WTC11 (cell line): ENCODE measurements around the gene CCDC12. TPM values are rescaled to one million over a fixed set of nuclear protein-coding genes. Genes with fewer than 3 reads are reported as not detected.

Experiments used
- ATAC-seq: fragments of 200-7000 bp; cut with Tn5 transposase; 2 replicates; pipeline ENCODE4 v1.10.0; 2021; ENCODE audit warnings: mild to moderate bottlenecking, moderate library complexity
- CTCF ChIA-PET: fragments of 300-600 bp; sonication (Branson Sonifier 250); formaldehyde crosslinking; loops from one replicate; lab custom pipeline; 2021; ENCODE audit warnings: antibody characterized with exemption; lab: Charles Lee
- POLR2A ChIA-PET: fragments of 350-600 bp; sonication (Branson Sonifier 250); formaldehyde crosslinking; loops from one replicate; lab custom pipeline; 2021; ENCODE audit warnings: antibody characterized with exemption; lab: Charles Lee
- DNase-seq: peaks from one replicate; pipeline ENCODE4 v3.0.0; 2021; ENCODE audit warnings: low spot score
- H3K27ac Mint-ChIP-seq: 2 replicates; pipeline ENCODE4 v1.8.0; 2021; ENCODE audit warnings: mixed read lengths
- H3K27me3 Mint-ChIP-seq: 2 replicates; pipeline ENCODE4 v1.8.0; 2021; ENCODE audit warnings: low read depth, mild to moderate bottlenecking, moderate library complexity, mixed read lengths
- H3K36me3 Mint-ChIP-seq: 2 replicates; pipeline ENCODE4 v1.8.0; 2021; ENCODE audit warnings: mixed read lengths
- H3K4me1 Mint-ChIP-seq: 2 replicates; pipeline ENCODE4 v1.8.0; 2022; ENCODE audit warnings: mixed read lengths
- H3K4me3 Mint-ChIP-seq: 2 replicates; pipeline ENCODE4 v1.8.0; 2021; ENCODE audit warnings: mild to moderate bottlenecking, moderate library complexity, mixed read lengths
- H3K9me3 Mint-ChIP-seq: 2 replicates; pipeline ENCODE4 v1.8.0; 2021; ENCODE audit warnings: mixed read lengths
- CREB1 ChIP-seq: sonication (generic); formaldehyde crosslinking; IDR thresholded peaks from 2 replicates; pipeline ENCODE4 v1.8.0; 2023; ENCODE audit warnings: mild to moderate bottlenecking, missing genetic modification reagents
- ETV6 ChIP-seq: sonication (generic); formaldehyde crosslinking; IDR thresholded peaks from 2 replicates; pipeline ENCODE4 v1.8.1; 2022; ENCODE audit warnings: mild to moderate bottlenecking, missing genetic modification reagents
- FOXJ3 ChIP-seq: sonication (generic); formaldehyde crosslinking; IDR thresholded peaks from 2 replicates; pipeline ENCODE4 v1.9.0; 2021; ENCODE audit warnings: missing genetic modification reagents, mild to moderate bottlenecking, borderline replicate concordance
- IRF2 ChIP-seq: sonication (generic); formaldehyde crosslinking; IDR thresholded peaks from 2 replicates; pipeline ENCODE4 v1.8.0; 2022; ENCODE audit warnings: low read depth, missing genetic modification reagents, borderline replicate concordance
- MYBL2 ChIP-seq: sonication (generic); formaldehyde crosslinking; IDR thresholded peaks from 2 replicates; pipeline ENCODE4 v1.8.1; 2023; ENCODE audit warnings: mild to moderate bottlenecking, moderate library complexity, missing genetic modification reagents
- SP1 ChIP-seq: sonication (generic); formaldehyde crosslinking; conservative IDR thresholded peaks from 2 replicates; pipeline ENCODE4 v1.8.1; 2022; ENCODE audit warnings: missing genetic modification reagents
- ZNF121 ChIP-seq: sonication (generic); formaldehyde crosslinking; IDR thresholded peaks from 2 replicates; pipeline ENCODE4 v1.8.0; 2023; ENCODE audit warnings: missing genetic modification reagents
- ZNF219 ChIP-seq: sonication (generic); formaldehyde crosslinking; IDR thresholded peaks from 2 replicates; pipeline ENCODE4 v1.8.0; 2023; ENCODE audit warnings: missing genetic modification reagents, mild to moderate bottlenecking, borderline replicate concordance
- total RNA-seq: library from RNA; stranded (reverse); gene quantifications from 3 replicates; pipeline ENCODE4 v1.2.3, GENCODE V29; 2021
- TF ChIP-seq, protein P1 (sequence below): sonication (generic); formaldehyde crosslinking; IDR thresholded peaks from 2 replicates; pipeline ENCODE4 v1.8.1; 2023; ENCODE audit warnings: mild to moderate bottlenecking, moderate library complexity, missing genetic modification reagents
- TF ChIP-seq, protein P2 (sequence below): sonication (generic); formaldehyde crosslinking; IDR thresholded peaks from 2 replicates; pipeline ENCODE4 v1.8.0; 2022; ENCODE audit warnings: mild to moderate bottlenecking, missing genetic modification reagents
- TF ChIP-seq, protein P3 (sequence below): sonication (generic); formaldehyde crosslinking; IDR thresholded peaks from 2 replicates; pipeline ENCODE4 v1.8.1; 2022; ENCODE audit warnings: low read depth, mild to moderate bottlenecking, moderate library complexity, missing genetic modification reagents, borderline replicate concordance
- TF ChIP-seq, protein P4 (sequence below): sonication (generic); formaldehyde crosslinking; IDR thresholded peaks from 2 replicates; pipeline ENCODE4 v1.8.0; 2023; ENCODE audit warnings: missing genetic modification reagents
- TF ChIP-seq, protein P5 (sequence below): fragments of 250-450 bp; sonication (Bioruptor Pico); IDR thresholded peaks from 2 replicates; pipeline ENCODE4 v1.9.0; 2021; ENCODE audit warnings: mild to moderate bottlenecking, borderline replicate concordance
- TF ChIP-seq, protein P6 (sequence below): sonication (generic); formaldehyde crosslinking; conservative IDR thresholded peaks from 2 replicates; pipeline ENCODE4 v1.8.1; 2023; ENCODE audit warnings: mild to moderate bottlenecking, low read depth, missing genetic modification reagents, moderate library complexity
- TF ChIP-seq, protein P7 (sequence below): sonication (generic); formaldehyde crosslinking; IDR thresholded peaks from 2 replicates; pipeline ENCODE4 v1.8.1; 2022; ENCODE audit warnings: low read depth, missing genetic modification reagents, borderline replicate concordance
- TF ChIP-seq, protein P8 (sequence below): sonication (generic); formaldehyde crosslinking; IDR thresholded peaks from 2 replicates; pipeline ENCODE4 v1.8.1; 2023; ENCODE audit warnings: mild to moderate bottlenecking, missing genetic modification reagents, moderate library complexity
- TF ChIP-seq, protein P9 (sequence below): sonication (generic); formaldehyde crosslinking; IDR thresholded peaks from 2 replicates; pipeline ENCODE4 v1.8.0; 2022; ENCODE audit warnings: mild to moderate bottlenecking, missing genetic modification reagents

Gene CCDC12
- total RNA-seq, 1 experiment from 2014 or later: 59.1 TPM

DNA sequence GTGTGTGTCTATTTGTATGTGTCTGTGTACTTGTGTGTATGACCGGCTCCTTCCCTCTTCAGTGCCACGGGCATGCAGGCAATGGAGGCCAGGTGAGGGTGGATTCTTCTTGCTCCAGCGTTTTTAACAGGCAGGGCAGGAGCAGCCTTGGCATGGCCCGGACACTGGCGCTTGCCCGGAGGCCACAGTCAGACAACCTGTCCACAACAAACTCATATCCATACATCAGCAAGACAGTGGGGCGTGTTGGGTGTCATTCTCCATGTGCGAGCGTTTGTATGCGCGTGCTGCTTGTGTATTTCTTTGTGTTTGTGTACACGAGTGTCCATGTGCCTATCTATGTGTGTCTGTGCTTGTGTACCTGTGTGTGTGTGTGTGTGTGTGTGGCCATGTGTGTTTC lies 69.3 kb downstream of the CCDC12 start (continued):
- no peak for TF ChIP-seq SP1 (CRISPR knock-in tag)
- TF ChIP-seq ZNF121 (CRISPR knock-in tag): no peak
- TF ChIP-seq, protein P1, sequence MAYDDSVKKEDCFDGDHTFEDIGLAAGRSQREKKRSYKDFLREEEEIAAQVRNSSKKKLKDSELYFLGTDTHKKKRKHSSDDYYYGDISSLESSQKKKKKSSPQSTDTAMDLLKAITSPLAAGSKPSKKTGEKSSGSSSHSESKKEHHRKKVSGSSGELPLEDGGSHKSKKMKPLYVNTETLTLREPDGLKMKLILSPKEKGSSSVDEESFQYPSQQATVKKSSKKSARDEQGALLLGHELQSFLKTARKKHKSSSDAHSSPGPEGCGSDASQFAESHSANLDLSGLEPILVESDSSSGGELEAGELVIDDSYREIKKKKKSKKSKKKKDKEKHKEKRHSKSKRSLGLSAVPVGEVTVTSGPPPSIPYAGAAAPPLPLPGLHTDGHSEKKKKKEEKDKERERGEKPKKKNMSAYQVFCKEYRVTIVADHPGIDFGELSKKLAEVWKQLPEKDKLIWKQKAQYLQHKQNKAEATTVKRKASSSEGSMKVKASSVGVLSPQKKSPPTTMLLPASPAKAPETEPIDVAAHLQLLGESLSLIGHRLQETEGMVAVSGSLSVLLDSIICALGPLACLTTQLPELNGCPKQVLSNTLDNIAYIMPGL: no peak
- TF ChIP-seq ETV6 (CRISPR knock-in tag): no peak
- TF ChIP-seq, protein P2, sequence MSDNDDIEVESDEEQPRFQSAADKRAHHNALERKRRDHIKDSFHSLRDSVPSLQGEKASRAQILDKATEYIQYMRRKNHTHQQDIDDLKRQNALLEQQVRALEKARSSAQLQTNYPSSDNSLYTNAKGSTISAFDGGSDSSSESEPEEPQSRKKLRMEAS (CRISPR knock-in tag): no peak
- no peak for TF ChIP-seq FOXJ3 (CRISPR knock-in tag)
- TF ChIP-seq ZNF219 (CRISPR knock-in tag): no peak
- TF ChIP-seq, protein P3, sequence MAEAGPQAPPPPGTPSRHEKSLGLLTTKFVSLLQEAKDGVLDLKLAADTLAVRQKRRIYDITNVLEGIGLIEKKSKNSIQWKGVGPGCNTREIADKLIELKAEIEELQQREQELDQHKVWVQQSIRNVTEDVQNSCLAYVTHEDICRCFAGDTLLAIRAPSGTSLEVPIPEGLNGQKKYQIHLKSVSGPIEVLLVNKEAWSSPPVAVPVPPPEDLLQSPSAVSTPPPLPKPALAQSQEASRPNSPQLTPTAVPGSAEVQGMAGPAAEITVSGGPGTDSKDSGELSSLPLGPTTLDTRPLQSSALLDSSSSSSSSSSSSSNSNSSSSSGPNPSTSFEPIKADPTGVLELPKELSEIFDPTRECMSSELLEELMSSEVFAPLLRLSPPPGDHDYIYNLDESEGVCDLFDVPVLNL (CRISPR knock-in tag): no peak
- TF ChIP-seq, protein P4, sequence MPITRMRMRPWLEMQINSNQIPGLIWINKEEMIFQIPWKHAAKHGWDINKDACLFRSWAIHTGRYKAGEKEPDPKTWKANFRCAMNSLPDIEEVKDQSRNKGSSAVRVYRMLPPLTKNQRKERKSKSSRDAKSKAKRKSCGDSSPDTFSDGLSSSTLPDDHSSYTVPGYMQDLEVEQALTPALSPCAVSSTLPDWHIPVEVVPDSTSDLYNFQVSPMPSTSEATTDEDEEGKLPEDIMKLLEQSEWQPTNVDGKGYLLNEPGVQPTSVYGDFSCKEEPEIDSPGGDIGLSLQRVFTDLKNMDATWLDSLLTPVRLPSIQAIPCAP (CRISPR knock-in tag): no peak
- TF ChIP-seq, protein P5, sequence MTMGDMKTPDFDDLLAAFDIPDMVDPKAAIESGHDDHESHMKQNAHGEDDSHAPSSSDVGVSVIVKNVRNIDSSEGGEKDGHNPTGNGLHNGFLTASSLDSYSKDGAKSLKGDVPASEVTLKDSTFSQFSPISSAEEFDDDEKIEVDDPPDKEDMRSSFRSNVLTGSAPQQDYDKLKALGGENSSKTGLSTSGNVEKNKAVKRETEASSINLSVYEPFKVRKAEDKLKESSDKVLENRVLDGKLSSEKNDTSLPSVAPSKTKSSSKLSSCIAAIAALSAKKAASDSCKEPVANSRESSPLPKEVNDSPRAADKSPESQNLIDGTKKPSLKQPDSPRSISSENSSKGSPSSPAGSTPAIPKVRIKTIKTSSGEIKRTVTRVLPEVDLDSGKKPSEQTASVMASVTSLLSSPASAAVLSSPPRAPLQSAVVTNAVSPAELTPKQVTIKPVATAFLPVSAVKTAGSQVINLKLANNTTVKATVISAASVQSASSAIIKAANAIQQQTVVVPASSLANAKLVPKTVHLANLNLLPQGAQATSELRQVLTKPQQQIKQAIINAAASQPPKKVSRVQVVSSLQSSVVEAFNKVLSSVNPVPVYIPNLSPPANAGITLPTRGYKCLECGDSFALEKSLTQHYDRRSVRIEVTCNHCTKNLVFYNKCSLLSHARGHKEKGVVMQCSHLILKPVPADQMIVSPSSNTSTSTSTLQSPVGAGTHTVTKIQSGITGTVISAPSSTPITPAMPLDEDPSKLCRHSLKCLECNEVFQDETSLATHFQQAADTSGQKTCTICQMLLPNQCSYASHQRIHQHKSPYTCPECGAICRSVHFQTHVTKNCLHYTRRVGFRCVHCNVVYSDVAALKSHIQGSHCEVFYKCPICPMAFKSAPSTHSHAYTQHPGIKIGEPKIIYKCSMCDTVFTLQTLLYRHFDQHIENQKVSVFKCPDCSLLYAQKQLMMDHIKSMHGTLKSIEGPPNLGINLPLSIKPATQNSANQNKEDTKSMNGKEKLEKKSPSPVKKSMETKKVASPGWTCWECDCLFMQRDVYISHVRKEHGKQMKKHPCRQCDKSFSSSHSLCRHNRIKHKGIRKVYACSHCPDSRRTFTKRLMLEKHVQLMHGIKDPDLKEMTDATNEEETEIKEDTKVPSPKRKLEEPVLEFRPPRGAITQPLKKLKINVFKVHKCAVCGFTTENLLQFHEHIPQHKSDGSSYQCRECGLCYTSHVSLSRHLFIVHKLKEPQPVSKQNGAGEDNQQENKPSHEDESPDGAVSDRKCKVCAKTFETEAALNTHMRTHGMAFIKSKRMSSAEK: no peak

DNA sequence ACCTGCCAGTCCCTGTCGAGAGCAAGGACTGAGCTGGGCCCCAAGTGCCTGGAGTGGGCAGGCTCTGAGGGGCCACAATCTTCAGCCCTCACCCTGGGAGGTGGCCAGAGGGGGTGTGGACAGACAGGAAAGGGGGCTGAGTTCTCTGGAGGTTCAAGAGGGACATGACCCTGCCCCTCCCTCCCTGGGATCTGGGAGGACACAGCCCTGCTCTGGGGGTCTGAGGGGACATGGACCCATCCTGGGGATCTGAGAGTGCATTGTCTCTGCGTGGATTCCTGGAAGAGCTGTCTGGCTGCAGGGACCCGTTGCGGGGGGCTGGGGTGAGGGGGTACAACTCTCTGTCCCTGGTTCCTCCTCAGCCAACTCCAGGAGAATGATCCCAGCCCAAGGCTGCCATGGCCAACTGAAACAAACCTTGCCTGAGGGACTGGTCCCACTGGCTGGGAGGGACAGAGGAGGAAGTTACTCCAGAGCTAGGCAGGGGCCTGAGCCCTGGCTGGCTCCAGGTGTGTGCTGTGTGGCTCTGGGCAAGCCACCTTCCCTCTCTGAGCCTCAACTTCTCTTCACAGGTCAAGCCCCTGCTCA lies 70.0 kb downstream of the CCDC12 start:
- no peak for ATAC-seq
- Mint-ChIP-seq H3K4me1 (no peaks in the 10 kb centered on the region), H3K9me3 (no peaks in the 10 kb centered on the region), H3K27me3 (no peaks in the 10 kb centered on the region), H3K27ac (no peak overlapping the region), H3K36me3 (no peaks in the 10 kb centered on the region), H3K4me3 (no peak overlapping the region)
- no peak for DNase-seq
- CTCF ChIA-PET: interaction anchor here (0.8 kb wide), 1 partner anchor 8 kb away, joined by 4 read pairs; no protein-coding TSS in a partner anchor
- POLR2A ChIA-PET: no interaction called here
- TF ChIP-seq IRF2 (no peak), MYBL2 (no peak), CREB1 (CRISPR knock-in tag) (no peak)
- TF ChIP-seq, protein P1: no peak
- TF ChIP-seq, protein P6, sequence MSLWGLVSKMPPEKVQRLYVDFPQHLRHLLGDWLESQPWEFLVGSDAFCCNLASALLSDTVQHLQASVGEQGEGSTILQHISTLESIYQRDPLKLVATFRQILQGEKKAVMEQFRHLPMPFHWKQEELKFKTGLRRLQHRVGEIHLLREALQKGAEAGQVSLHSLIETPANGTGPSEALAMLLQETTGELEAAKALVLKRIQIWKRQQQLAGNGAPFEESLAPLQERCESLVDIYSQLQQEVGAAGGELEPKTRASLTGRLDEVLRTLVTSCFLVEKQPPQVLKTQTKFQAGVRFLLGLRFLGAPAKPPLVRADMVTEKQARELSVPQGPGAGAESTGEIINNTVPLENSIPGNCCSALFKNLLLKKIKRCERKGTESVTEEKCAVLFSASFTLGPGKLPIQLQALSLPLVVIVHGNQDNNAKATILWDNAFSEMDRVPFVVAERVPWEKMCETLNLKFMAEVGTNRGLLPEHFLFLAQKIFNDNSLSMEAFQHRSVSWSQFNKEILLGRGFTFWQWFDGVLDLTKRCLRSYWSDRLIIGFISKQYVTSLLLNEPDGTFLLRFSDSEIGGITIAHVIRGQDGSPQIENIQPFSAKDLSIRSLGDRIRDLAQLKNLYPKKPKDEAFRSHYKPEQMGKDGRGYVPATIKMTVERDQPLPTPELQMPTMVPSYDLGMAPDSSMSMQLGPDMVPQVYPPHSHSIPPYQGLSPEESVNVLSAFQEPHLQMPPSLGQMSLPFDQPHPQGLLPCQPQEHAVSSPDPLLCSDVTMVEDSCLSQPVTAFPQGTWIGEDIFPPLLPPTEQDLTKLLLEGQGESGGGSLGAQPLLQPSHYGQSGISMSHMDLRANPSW (CRISPR knock-in tag): no peak
- TF ChIP-seq, protein P7, sequence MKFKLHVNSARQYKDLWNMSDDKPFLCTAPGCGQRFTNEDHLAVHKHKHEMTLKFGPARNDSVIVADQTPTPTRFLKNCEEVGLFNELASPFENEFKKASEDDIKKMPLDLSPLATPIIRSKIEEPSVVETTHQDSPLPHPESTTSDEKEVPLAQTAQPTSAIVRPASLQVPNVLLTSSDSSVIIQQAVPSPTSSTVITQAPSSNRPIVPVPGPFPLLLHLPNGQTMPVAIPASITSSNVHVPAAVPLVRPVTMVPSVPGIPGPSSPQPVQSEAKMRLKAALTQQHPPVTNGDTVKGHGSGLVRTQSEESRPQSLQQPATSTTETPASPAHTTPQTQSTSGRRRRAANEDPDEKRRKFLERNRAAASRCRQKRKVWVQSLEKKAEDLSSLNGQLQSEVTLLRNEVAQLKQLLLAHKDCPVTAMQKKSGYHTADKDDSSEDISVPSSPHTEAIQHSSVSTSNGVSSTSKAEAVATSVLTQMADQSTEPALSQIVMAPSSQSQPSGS (CRISPR knock-in tag): no peak
- TF ChIP-seq, protein P8, sequence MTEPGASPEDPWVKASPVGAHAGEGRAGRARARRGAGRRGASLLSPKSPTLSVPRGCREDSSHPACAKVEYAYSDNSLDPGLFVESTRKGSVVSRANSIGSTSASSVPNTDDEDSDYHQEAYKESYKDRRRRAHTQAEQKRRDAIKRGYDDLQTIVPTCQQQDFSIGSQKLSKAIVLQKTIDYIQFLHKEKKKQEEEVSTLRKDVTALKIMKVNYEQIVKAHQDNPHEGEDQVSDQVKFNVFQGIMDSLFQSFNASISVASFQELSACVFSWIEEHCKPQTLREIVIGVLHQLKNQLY (CRISPR knock-in tag): no peak
- TF ChIP-seq, protein P9, sequence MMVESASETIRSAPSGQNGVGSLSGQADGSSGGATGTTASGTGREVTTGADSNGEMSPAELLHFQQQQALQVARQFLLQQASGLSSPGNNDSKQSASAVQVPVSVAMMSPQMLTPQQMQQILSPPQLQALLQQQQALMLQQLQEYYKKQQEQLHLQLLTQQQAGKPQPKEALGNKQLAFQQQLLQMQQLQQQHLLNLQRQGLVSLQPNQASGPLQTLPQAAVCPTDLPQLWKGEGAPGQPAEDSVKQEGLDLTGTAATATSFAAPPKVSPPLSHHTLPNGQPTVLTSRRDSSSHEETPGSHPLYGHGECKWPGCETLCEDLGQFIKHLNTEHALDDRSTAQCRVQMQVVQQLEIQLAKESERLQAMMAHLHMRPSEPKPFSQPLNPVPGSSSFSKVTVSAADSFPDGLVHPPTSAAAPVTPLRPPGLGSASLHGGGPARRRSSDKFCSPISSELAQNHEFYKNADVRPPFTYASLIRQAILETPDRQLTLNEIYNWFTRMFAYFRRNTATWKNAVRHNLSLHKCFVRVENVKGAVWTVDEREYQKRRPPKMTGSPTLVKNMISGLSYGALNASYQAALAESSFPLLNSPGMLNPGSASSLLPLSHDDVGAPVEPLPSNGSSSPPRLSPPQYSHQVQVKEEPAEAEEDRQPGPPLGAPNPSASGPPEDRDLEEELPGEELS (CRISPR knock-in tag): no peak
